Esophagus muscularis mucosa (tissue), 4 donors: Measurements from ENCODE around the gene CD34. TPM values are rescaled to one million over a fixed set of nuclear protein-coding genes. Genes with fewer than 3 reads are reported as not detected.

Experiments
- DNase-seq: peaks from one replicate; pipeline ENCODE4 v3.0.0-alpha.2; 2017; ENCODE audit errors: extremely low spot score
- H3K27ac ChIP-seq, 4 donors: fragments of 200-600 bp; sonication (generic); replicated peaks in 1 of 4; 1 replicate in 3 of 4; 2 replicates in 1 of 4; pipeline ENCODE4 v1.5.1; 2016 to 2019; ENCODE audit warnings: mild to moderate bottlenecking in 1 of 4
- H3K27me3 ChIP-seq, 4 donors: fragments of 200-600 bp; sonication (generic); one replicate each; pipeline versions ENCODE4 v1.5.1 to v1.6.0; 2016 to 2019
- H3K36me3 ChIP-seq, 4 donors: fragments of 200-600 bp; sonication (generic); one replicate each; pipeline ENCODE4 v1.5.1; 2016 to 2019
- H3K4me1 ChIP-seq, 4 donors: fragments of 200-600 bp; sonication (generic); one replicate each; pipeline ENCODE4 v1.5.1; 2016 to 2019
- H3K4me3 ChIP-seq, 4 donors: fragments of 200-600 bp; sonication (generic); 1 replicate in 2 of 4; 2 replicates in 2 of 4; pipeline ENCODE4 v1.5.1; 2016 to 2019; ENCODE audit warnings: mild to moderate bottlenecking in 4 of 4, moderate library complexity in 1 of 4
- H3K9me3 ChIP-seq, 4 donors: fragments of 200-600 bp; sonication (generic); 1 replicate in 3 of 4; 2 replicates in 1 of 4; pipeline ENCODE4 v1.5.1; 2016 to 2019
- CTCF ChIP-seq, 3 experiments: fragments of 200-600 bp in 2 of 3; fragments of 450-650 bp in 1 of 3; sonication (generic) in 2 of 3; IDR thresholded peaks; one replicate each; pipeline ENCODE4 v1.5.1; 2017 to 2019; ENCODE audit warnings: antibody characterized with exemption in 3 of 3, mild to moderate bottlenecking in 2 of 3, moderate library complexity in 1 of 3
- EP300 ChIP-seq: sonication (generic); formaldehyde crosslinking; IDR thresholded peaks from one replicate; pipeline ENCODE4 v1.6.1; 2017; ENCODE audit warnings: antibody characterized with exemption
- POLR2A ChIP-seq: fragments of 450-650 bp; IDR thresholded peaks from one replicate; pipeline ENCODE4 v1.6.1; 2017; ENCODE audit warnings: antibody characterized with exemption, moderate library complexity, mild to moderate bottlenecking, low read depth
- POLR2AphosphoS5 ChIP-seq, 2 donors: sonication (generic); formaldehyde crosslinking; IDR thresholded peaks; one replicate each; pipeline ENCODE4 v1.6.1; 2017; ENCODE audit warnings: antibody characterized with exemption in 2 of 2
- WGBS: methylation state at CpG from one replicate; pipeline ENCODE4 v1.1.5; 2018; 5-methylcytosine and 5-hydroxymethylcytosine counted together
- intact Hi-C: fragments of 100-400 bp; cut with DNase I; formaldehyde crosslinking; loops from one replicate; pipeline ENCODE4 v1.15.1; 2023
- total RNA-seq, 4 donors: library from RNA; depleted of rRNA; stranded (reverse); fragments of >200 nt; gene quantifications; one replicate each; pipeline versions ENCODE4 v1.1.0 to v1.2.1, GENCODE V29; 2016

CD34 gene
- total RNA-seq, 4 donors from 2014 or later: 70.2 to 136 (median 93.3) TPM

- Histone ChIP-seq H3K4me1 (peaks cover 10 to 51% (median 29%) of the 10 kb centered on the region in 4 donors), H3K27me3 (no peaks in the 10 kb centered on the region), H3K27ac (peak overlapping the region in 3 of 4 donors; percentile 11 to 57 (median 31)), H3K36me3 (peaks cover 0 to 25% (median 0%) of the 10 kb centered on the region in 4 donors), H3K4me3 (no peak overlapping the region), H3K9me3 (no peaks in the 10 kb centered on the region)
- TF ChIP-seq POLR2A (no peak), EP300 (no peak), CTCF (IDR thresholded peaks at IDR 0.05) (peak; percentile 13 to 34 (median 21)), POLR2AphosphoS5 (IDR thresholded peaks at IDR 0.05) (no peak)
- no peak for DNase-seq
- WGBS: 39% methylated on average over 2 of the region's 2 CpGs
- intact Hi-C loops: no loop called here
These were observed 13.7 kb downstream of the CD34 start for GRCh38 chr1:207897188-207897587.

DNA sequence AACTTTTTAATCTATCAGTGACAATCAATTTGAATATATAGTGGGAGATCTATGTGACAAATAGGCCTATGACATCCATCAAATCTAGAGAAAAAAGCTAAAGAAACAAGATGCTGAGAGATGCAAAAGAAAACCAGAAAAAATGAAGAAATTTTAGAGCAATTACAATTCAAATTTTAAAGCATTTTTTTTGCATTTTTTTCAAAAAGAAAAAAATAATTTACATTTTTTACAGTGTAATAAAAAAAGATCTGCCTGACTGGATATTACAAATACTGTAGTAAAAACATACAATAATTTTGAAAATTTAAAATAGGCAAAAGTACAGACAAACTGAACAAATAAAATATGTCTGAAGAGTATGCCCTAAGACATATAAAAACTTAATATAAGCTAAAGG is 14.4 kb downstream of the CD34 start:
- no peak for DNase-seq
- Histone ChIP-seq H3K27ac (peak overlapping the region in 1 of 4 donors; percentile 11), H3K4me1 (peaks cover 11 to 51% (median 35%) of the 10 kb centered on the region in 4 donors), H3K36me3 (peaks cover 0 to 28% (median 0%) of the 10 kb centered on the region in 4 donors), H3K9me3 (no peaks in the 10 kb centered on the region), H3K4me3 (no peak overlapping the region), H3K27me3 (no peaks in the 10 kb centered on the region)
- TF ChIP-seq CTCF (IDR thresholded peaks at IDR 0.05): no peak
- TF ChIP-seq EP300: no peak
- no peak for TF ChIP-seq POLR2A
- no peak for TF ChIP-seq POLR2AphosphoS5 (IDR thresholded peaks at IDR 0.05)
- intact Hi-C loops: no loop called here

DNA sequence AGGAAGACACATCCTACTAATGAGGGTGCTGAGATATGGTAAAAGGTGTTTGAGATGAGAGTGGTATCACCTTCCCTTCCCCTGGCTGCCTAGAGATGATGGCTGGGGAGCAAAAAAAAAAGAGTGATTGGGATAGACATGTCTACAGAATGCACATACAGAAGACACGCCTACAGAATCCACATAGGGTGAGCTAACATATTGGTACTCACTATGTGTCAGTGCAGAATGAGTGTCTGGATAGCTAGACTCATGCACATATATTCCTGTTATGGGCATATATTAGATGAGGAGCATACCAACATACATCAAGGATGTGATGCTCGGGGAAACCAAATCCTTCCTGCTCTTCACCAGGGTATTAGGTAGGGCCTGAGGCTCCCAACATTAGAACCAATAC is 16.2 kb downstream of the CD34 start:
- TF ChIP-seq POLR2A: no peak
- no peak for TF ChIP-seq EP300
- no peak for TF ChIP-seq CTCF (IDR thresholded peaks at IDR 0.05)
- TF ChIP-seq POLR2AphosphoS5 (IDR thresholded peaks at IDR 0.05): no peak
- H3K27me3 ChIP-seq: no peaks in the 10 kb centered on the region
- peaks cover 0 to 34% (median 0%) of the 10 kb centered on the region in 4 donors for H3K36me3 ChIP-seq
- intact Hi-C loops: no loop called here
- DNase-seq: no peak
- WGBS: 98% methylated on average over 2 of the region's 2 CpGs
- no peak overlapping the region for H3K27ac ChIP-seq
- H3K9me3 ChIP-seq: no peaks in the 10 kb centered on the region
- no peak overlapping the region for H3K4me3 ChIP-seq
- peaks cover 29 to 64% (median 51%) of the 10 kb centered on the region in 4 donors for H3K4me1 ChIP-seq

GRCh38 chr1:207893737-207894582 is 17.0 kb downstream of the CD34 start:
- Histone ChIP-seq H3K9me3 (no peaks in the 10 kb centered on the region), H3K27me3 (no peaks in the 10 kb centered on the region), H3K36me3 (peaks cover 0 to 39% (median 0%) of the 10 kb centered on the region in 4 donors), H3K4me3 (no peak overlapping the region), H3K4me1 (peaks cover 37 to 70% (median 56%) of the 10 kb centered on the region in 4 donors), H3K27ac (peak overlapping the region in 2 of 4 donors; percentile 4 to 32)
- TF ChIP-seq POLR2AphosphoS5 (IDR thresholded peaks at IDR 0.05): no peak
- no peak for TF ChIP-seq POLR2A
- TF ChIP-seq CTCF (IDR thresholded peaks at IDR 0.05): no peak
- TF ChIP-seq EP300: no peak
- no peak for DNase-seq
- intact Hi-C loops: no loop called here
- 77% methylated on average over 6 of the region's 6 CpGs for WGBS
